IMR-90 (cell line): ENCODE data around the gene ATG9B. TPM values are rescaled to one million over a fixed set of nuclear protein-coding genes. Genes with fewer than 3 reads are reported as not detected.

ENCODE experiments used
- ATAC-seq: fragments of 200-7000 bp; cut with Tn5 transposase; 2 replicates; pipeline ENCODE4 v1.9.1; 2020; ENCODE audit warnings: low read depth, mild to moderate bottlenecking, moderate library complexity
- BruUV-seq: library from RNA; stranded (reverse); fragments of 400-500 nt; replicated peaks from 2 replicates; lab custom pipeline; 2021; lab: Mats Ljungman, UMichigan
- CTCF ChIA-PET: fragments of 300-600 bp; formaldehyde crosslinking; extraction: SDS; loops from one replicate; lab custom pipeline; 2021; ENCODE audit warnings: antibody characterized with exemption; lab: Yijun Ruan, JAX
- POLR2A ChIA-PET: fragments of 300-600 bp; sonication (Branson Sonifier 250); formaldehyde crosslinking; loops from one replicate; lab custom pipeline; 2022; ENCODE audit warnings: antibody characterized with exemption; ENCODE audit not compliant: unreplicated experiment; lab: Charles Lee
- DNase-seq: peaks from one replicate; pipeline ENCODE4 v3.0.0; 2013
- H2AFZ ChIP-seq: replicated peaks from 2 replicates; pipeline ENCODE3; 2013; ENCODE audit warnings: low read length, mild to moderate bottlenecking; ENCODE audit not compliant: poor library complexity
- H2AK5ac ChIP-seq: 2 replicates; pipeline ENCODE4 v1.6.1; 2013; ENCODE audit warnings: low read depth, low read length, inconsistent platforms
- H2AK9ac ChIP-seq: replicated peaks from 2 replicates; pipeline ENCODE3; 2013; ENCODE audit warnings: mild to moderate bottlenecking, low read depth, low read length, moderate library complexity; ENCODE audit not compliant: poor library complexity
- H2BK120ac ChIP-seq: 2 replicates; pipeline ENCODE4 v1.6.1; 2013; ENCODE audit warnings: low read depth, low read length, inconsistent platforms
- H2BK15ac ChIP-seq: 3 replicates; pipeline ENCODE4 v1.6.1; 2013; ENCODE audit warnings: low read depth, low read length, inconsistent platforms
- H2BK20ac ChIP-seq: 2 replicates; pipeline ENCODE4 v1.6.1; 2013; ENCODE audit warnings: low read depth, mild to moderate bottlenecking, inconsistent platforms, low read length, moderate library complexity
- H2BK5ac ChIP-seq: 2 replicates; pipeline ENCODE4 v1.6.1; 2013; ENCODE audit warnings: mild to moderate bottlenecking, low read depth, low read length, inconsistent platforms; ENCODE audit not compliant: poor library complexity, severe bottlenecking
- H3K14ac ChIP-seq: replicated peaks from 2 replicates; pipeline ENCODE4 v1.6.1; 2013; ENCODE audit warnings: low read depth, low read length, inconsistent platforms
- H3K18ac ChIP-seq: 2 replicates; pipeline ENCODE4 v1.6.1; 2013; ENCODE audit warnings: low read depth, low read length, control low read depth
- H3K23ac ChIP-seq: 2 replicates; pipeline ENCODE4 v1.6.1; 2013; ENCODE audit warnings: low read depth, low read length, inconsistent platforms
- H3K27ac ChIP-seq: 2 replicates; pipeline ENCODE4 v1.5.1; 2013; ENCODE audit warnings: mild to moderate bottlenecking, control low read depth, low read length; ENCODE audit not compliant: insufficient read depth
- H3K27me3 ChIP-seq: 2 replicates; pipeline ENCODE4 v1.6.1; 2013; ENCODE audit warnings: low read length; ENCODE audit not compliant: control insufficient read depth, insufficient read depth
- H3K36me3 ChIP-seq: 2 replicates; pipeline ENCODE4 v1.6.1; 2013; ENCODE audit warnings: low read length, mixed read lengths; ENCODE audit not compliant: control insufficient read depth, insufficient read depth
- H3K4ac ChIP-seq: 2 replicates; pipeline ENCODE4 v1.6.1; 2013; ENCODE audit warnings: low read depth, low read length, inconsistent platforms
- H3K4me1 ChIP-seq: 2 replicates; pipeline ENCODE4 v1.6.1; 2013; ENCODE audit warnings: low read length, mixed read lengths; ENCODE audit not compliant: control insufficient read depth, insufficient read depth
- H3K4me2 ChIP-seq: 2 replicates; pipeline ENCODE4 v1.6.1; 2013; ENCODE audit warnings: low read depth, mild to moderate bottlenecking, control low read depth, low read length, moderate library complexity
- H3K4me3 ChIP-seq: 2 replicates; pipeline ENCODE4 v1.5.1; 2013; ENCODE audit warnings: low read depth, mild to moderate bottlenecking, control low read depth, low read length, moderate library complexity; ENCODE audit not compliant: insufficient read depth
- H3K56ac ChIP-seq: 2 replicates; pipeline ENCODE4 v1.6.1; 2013; ENCODE audit warnings: low read length, inconsistent platforms; ENCODE audit not compliant: insufficient read depth; ENCODE audit errors: extremely low read depth
- H3K79me1 ChIP-seq, 2 experiments: 2 replicates each; pipeline ENCODE4 v1.6.1; 2013; ENCODE audit warnings: low read length in 2 of 2, inconsistent platforms in 1 of 2, low read depth in 1 of 2
- H3K9ac ChIP-seq: 2 replicates; pipeline ENCODE4 v1.6.1; 2013; ENCODE audit warnings: low read depth, low read length, control low read depth
- H3K9me1 ChIP-seq: 2 replicates; pipeline ENCODE4 v1.6.1; 2013; ENCODE audit warnings: low read length, inconsistent platforms; ENCODE audit not compliant: insufficient read depth
- H3K9me3 ChIP-seq: 2 replicates; pipeline ENCODE4 v1.6.1; 2013; ENCODE audit warnings: low read length; ENCODE audit not compliant: control insufficient read depth, insufficient read depth
- H4K20me1 ChIP-seq: 2 replicates; pipeline ENCODE4 v1.6.1; 2013; ENCODE audit warnings: low read length, inconsistent platforms; ENCODE audit not compliant: insufficient read depth
- H4K5ac ChIP-seq: 2 replicates; pipeline ENCODE4 v1.6.1; 2013; ENCODE audit warnings: mild to moderate bottlenecking, low read depth, low read length, control low read depth
- H4K8ac ChIP-seq, 2 experiments: 2 replicates each; pipeline ENCODE4 v1.6.1; 2013; ENCODE audit warnings: low read depth in 2 of 2, low read length in 2 of 2, control low read depth in 1 of 2, inconsistent platforms in 1 of 2
- H4K91ac ChIP-seq: 2 replicates; pipeline ENCODE4 v1.6.1; 2013; ENCODE audit warnings: low read depth, low read length, inconsistent platforms; ENCODE audit not compliant: insufficient read depth
- MAZ ChIP-seq: IDR thresholded peaks from 2 replicates; pipeline ENCODE4 v1.6.1; 2012; ENCODE audit warnings: low read depth, mild to moderate bottlenecking, low read length, improper control_type of control experiment, moderate library complexity, borderline replicate concordance
- MXI1 ChIP-seq: IDR thresholded peaks from 2 replicates; pipeline ENCODE4 v1.6.1; 2012; ENCODE audit warnings: low read depth, mild to moderate bottlenecking, low read length, moderate library complexity, borderline replicate concordance
- NFE2L2 ChIP-seq: fragments of 150-350 bp; IDR thresholded peaks from 2 replicates; pipeline ENCODE4 v1.6.1; 2016; ENCODE audit warnings: low read depth, mild to moderate bottlenecking, low read length
- RAD21 ChIP-seq: IDR thresholded peaks from 2 replicates; pipeline ENCODE4 v1.6.1; 2012; ENCODE audit warnings: low read length, improper control_type of control experiment
- RFX5 ChIP-seq: IDR thresholded peaks from 2 replicates; pipeline ENCODE4 v1.8.0; 2012; ENCODE audit warnings: low read depth, mild to moderate bottlenecking, low read length, moderate library complexity
- WGBS, 2 experiments: methylation state at CpG; one replicate each; pipeline versions ENCODE4 v1.1.5 to v1.1.7; 2013; ENCODE audit warnings: missing lambda C conversion rate in 2 of 2; ENCODE audit not compliant: insufficient read length in 1 of 2; ENCODE audit errors: extremely low coverage in 2 of 2; 5-methylcytosine and 5-hydroxymethylcytosine counted together
- dilution Hi-C: fragments of 300-500 bp; cut with HindIII; formaldehyde crosslinking; loops from one replicate; pipeline ENCODE4 v1.14.3; 2018; ENCODE audit warnings: low sequenced_read_pairs; ENCODE audit not compliant: unreplicated experiment
- in situ Hi-C: fragments of 300-500 bp; cut with MboI; formaldehyde crosslinking; loops from 3 replicates; pipeline ENCODE4 v1.14.3; 2019; ENCODE audit warnings: low sequenced_read_pairs, inconsistent platforms, mixed read lengths
- intact Hi-C: fragments of 100-400 bp; cut with micrococcal nuclease; formaldehyde crosslinking; loops from 2 replicates; pipeline ENCODE4 v1.10.0; 2022
- polyA plus RNA-seq, 3 experiments: library from polyadenylated mRNA; depleted of rRNA; stranded (reverse); fragments of >200 nt; gene quantifications; 2 replicates each; pipeline ENCODE4 v1.2.3, GENCODE V29; 2012; ENCODE audit warnings: low replicate concordance in 1 of 3
- total RNA-seq: library from RNA; depleted of rRNA; stranded (reverse); fragments of >200 nt; gene quantifications from 2 replicates; pipeline ENCODE4 v1.2.3, GENCODE V29; 2012
- TF ChIP-seq, protein P1 (sequence below): fragments of 150-350 bp; IDR thresholded peaks from 2 replicates; pipeline ENCODE4 v1.6.1; 2016; ENCODE audit warnings: low read depth, mild to moderate bottlenecking, low read length, moderate library complexity, borderline replicate concordance
- TF ChIP-seq, protein P2 (sequence below): conservative IDR thresholded peaks from 2 replicates; pipeline ENCODE4 v1.5.1; 2012; ENCODE audit warnings: mild to moderate bottlenecking, low read depth, low read length, improper control_type of control experiment

Gene ATG9B
- total and polyA plus RNA-seq, 2 of the 4 experiments (the other 2 are of a cell fraction): 0.18 to 0.91 TPM

DNA sequence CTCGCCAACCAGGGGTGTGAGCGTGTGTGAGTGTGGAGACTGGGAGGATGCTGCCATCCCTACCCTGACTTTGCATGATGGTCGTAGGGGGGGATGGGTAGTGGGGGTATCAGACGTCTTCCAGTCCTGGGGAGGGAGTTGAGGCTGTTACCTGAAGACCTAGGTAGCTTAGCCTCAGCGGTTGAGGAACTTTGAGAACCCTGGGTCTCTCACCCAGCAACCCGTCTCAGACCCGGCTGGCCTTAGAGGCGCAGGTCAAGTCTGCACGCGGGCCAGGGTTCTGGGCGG lies 37.8 kb upstream of the ATG9B start (continued):
- TF ChIP-seq, protein P1, sequence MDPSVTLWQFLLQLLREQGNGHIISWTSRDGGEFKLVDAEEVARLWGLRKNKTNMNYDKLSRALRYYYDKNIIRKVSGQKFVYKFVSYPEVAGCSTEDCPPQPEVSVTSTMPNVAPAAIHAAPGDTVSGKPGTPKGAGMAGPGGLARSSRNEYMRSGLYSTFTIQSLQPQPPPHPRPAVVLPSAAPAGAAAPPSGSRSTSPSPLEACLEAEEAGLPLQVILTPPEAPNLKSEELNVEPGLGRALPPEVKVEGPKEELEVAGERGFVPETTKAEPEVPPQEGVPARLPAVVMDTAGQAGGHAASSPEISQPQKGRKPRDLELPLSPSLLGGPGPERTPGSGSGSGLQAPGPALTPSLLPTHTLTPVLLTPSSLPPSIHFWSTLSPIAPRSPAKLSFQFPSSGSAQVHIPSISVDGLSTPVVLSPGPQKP: no peak
- TF ChIP-seq RAD21: no peak

- no peak for DNase-seq
- WGBS, 2 experiments: 48% methylated on average over 10 of the region's 33 CpGs; no CpG with 5 or more reads in 1 of the 2 experiments
- Histone ChIP-seq H3K9me3 (no peaks in the 10 kb centered on the region), H2AFZ (peak overlapping the region; percentile 60), H3K27ac (peak overlapping the region; percentile 97), H2BK20ac (no peak overlapping the region), H3K4me3 (peak overlapping the region; percentile 7; the same call in 1 of the 2 replicates), H4K5ac (no peak overlapping the region), H3K4me2 (peak overlapping the region; percentile 99; the same call in 1 of the 2 replicates), H4K91ac (no peak overlapping the region; the same call in none of the 2 replicates), H3K27me3 (no peaks in the 10 kb centered on the region), H3K4ac (peak overlapping the region; percentile 89), H2BK5ac (peak overlapping the region; percentile 95), H3K36me3 (peaks cover 21% of the 10 kb centered on the region), H2AK5ac (peak overlapping the region; percentile 96), H2AK9ac (peak overlapping the region; percentile 100), H3K9me1 (peaks cover 12% of the 10 kb centered on the region; the same call in 1 of the 2 replicates), H2BK120ac (peak overlapping the region; percentile 56), H3K18ac (no peak overlapping the region; the same call in 1 of the 2 replicates), H2BK15ac (no peak overlapping the region), H3K79me1 (peaks cover 28 to 70% of the 10 kb centered on the region in 2 experiments), H4K20me1 (peaks cover 32% of the 10 kb centered on the region), H3K56ac (no peak overlapping the region), H3K23ac (peak overlapping the region; percentile 90; the same call in 1 of the 2 replicates), H3K14ac (peak overlapping the region; percentile 60; the same call in 1 of the 2 replicates), H4K8ac (peak overlapping the region; percentile 35 to 65), H3K4me1 (peaks cover 43% of the 10 kb centered on the region), H3K9ac (peak overlapping the region; percentile 84)
- intact Hi-C loops: no loop called here
- in situ Hi-C loops: no loop called here
- POLR2A ChIA-PET: interaction anchor here (0.6 kb wide), 1 partner anchor 16 kb away, joined by 5 read pairs; no protein-coding TSS in a partner anchor
- ATAC-seq: no peak
- CTCF ChIA-PET: no interaction called here
- no peak for TF ChIP-seq MAZ
- no peak for TF ChIP-seq MXI1
- TF ChIP-seq RAD21: no peak
- TF ChIP-seq, protein P2, sequence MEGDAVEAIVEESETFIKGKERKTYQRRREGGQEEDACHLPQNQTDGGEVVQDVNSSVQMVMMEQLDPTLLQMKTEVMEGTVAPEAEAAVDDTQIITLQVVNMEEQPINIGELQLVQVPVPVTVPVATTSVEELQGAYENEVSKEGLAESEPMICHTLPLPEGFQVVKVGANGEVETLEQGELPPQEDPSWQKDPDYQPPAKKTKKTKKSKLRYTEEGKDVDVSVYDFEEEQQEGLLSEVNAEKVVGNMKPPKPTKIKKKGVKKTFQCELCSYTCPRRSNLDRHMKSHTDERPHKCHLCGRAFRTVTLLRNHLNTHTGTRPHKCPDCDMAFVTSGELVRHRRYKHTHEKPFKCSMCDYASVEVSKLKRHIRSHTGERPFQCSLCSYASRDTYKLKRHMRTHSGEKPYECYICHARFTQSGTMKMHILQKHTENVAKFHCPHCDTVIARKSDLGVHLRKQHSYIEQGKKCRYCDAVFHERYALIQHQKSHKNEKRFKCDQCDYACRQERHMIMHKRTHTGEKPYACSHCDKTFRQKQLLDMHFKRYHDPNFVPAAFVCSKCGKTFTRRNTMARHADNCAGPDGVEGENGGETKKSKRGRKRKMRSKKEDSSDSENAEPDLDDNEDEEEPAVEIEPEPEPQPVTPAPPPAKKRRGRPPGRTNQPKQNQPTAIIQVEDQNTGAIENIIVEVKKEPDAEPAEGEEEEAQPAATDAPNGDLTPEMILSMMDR: no peak
- no peak for TF ChIP-seq NFE2L2
- TF ChIP-seq, protein P1: no peak
- no peak for TF ChIP-seq RFX5
- dilution Hi-C loops: no loop called here
- no TSS peak for BruUV-seq
Observed at GRCh38 chr7:151061213-151062110, 37.2 kb upstream of the ATG9B start.
